GM10266 (cell line): ENCODE data around the gene PRICKLE2.

Experiments used
- DNase-seq: peaks from one replicate; pipeline ENCODE4 v3.0.0; 2012; ENCODE audit errors: extremely low spot score
- TF ChIP-seq, protein P1 (sequence below): IDR thresholded peaks from 2 replicates; pipeline ENCODE4 v1.5.1; 2012; ENCODE audit warnings: mild to moderate bottlenecking, low read depth; ENCODE audit not compliant: control insufficient read depth, insufficient read depth; ENCODE audit errors: missing control alignments

The PRICKLE2 gene

DNA sequence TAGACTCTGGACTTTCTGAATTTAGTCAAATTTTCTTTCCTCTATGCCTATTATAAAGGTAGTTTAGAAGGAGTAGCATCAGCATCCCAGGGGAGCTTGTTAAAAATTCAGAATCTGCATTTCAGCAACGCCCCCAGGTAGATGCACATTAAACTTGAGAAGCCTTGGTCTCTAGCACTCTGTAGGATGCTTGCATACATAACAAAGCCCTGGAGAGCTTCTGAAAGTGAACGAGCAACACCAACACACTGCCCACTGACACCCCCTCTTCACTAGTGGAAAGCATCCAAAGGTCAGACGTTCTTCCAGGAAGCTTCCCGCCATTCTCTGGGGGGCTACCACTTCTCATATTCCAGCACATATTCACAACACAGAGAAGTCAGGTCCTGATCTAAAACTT lies 6.5 kb downstream of the PRICKLE2 start:
- TF ChIP-seq, protein P1, sequence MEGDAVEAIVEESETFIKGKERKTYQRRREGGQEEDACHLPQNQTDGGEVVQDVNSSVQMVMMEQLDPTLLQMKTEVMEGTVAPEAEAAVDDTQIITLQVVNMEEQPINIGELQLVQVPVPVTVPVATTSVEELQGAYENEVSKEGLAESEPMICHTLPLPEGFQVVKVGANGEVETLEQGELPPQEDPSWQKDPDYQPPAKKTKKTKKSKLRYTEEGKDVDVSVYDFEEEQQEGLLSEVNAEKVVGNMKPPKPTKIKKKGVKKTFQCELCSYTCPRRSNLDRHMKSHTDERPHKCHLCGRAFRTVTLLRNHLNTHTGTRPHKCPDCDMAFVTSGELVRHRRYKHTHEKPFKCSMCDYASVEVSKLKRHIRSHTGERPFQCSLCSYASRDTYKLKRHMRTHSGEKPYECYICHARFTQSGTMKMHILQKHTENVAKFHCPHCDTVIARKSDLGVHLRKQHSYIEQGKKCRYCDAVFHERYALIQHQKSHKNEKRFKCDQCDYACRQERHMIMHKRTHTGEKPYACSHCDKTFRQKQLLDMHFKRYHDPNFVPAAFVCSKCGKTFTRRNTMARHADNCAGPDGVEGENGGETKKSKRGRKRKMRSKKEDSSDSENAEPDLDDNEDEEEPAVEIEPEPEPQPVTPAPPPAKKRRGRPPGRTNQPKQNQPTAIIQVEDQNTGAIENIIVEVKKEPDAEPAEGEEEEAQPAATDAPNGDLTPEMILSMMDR: no peak
- DNase-seq: no peak

DNA sequence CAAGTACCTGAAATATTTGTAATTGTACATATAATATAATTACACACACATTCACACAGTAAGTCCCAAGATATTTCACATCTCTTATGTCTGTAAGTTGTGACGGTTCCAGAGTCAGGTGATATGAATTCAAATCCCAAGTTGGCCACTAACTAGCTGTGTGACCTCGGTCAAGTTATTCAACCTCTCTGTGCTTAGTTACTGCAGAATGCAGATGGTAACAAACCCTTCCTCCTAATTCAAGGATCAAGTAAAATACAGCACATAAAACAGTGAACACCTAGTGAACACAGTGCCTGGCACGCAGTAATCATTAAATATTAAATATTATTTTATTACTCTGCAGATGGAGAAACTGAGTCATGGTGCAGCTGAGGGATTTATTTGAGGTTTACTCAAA lies 6.9 kb downstream of the PRICKLE2 start:
- TF ChIP-seq, protein P1: no peak
- DNase-seq: no peak

DNA sequence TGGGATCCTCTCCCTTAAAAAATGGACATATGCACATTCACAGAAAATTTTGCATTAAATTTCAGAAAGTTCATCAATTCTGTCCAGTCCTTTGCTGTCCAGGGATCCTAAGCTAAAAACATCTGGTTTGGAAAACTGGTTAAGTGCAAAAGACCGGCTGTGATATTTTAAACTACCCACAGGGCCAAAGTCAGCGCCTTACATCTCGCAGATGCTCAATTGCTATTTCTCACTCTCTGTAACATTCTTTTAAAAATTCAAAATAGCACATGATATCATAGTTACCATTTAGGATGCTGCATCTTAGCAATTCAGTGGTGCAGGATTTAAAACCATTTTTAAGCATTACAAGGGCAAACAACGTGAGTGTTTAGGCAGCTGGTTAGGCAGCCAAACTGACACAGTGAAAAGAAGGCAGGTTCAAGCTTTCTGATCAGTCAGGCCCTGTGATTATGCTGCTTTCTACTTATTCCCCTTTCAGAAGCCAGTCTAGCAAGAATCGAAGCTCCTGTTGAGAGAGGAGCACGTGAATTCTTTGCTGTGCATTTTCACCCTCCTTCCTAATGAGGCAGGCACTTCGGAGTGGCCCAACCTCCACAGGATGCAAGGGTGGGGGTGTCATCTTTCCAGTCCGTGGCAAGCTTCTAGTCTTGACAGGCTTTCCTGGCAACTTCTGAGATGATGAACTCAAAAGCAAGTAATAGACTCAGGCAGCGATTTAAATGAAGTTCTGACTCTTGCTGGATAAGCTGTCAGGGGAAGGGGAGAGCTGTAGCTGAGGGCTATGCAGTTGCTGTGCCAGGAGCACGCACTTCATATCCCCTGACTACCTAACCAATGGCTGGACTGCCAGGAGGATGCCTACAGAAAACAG lies 8.8 kb downstream of the PRICKLE2 start:
- no peak for DNase-seq
- TF ChIP-seq, protein P1: no peak

DNA sequence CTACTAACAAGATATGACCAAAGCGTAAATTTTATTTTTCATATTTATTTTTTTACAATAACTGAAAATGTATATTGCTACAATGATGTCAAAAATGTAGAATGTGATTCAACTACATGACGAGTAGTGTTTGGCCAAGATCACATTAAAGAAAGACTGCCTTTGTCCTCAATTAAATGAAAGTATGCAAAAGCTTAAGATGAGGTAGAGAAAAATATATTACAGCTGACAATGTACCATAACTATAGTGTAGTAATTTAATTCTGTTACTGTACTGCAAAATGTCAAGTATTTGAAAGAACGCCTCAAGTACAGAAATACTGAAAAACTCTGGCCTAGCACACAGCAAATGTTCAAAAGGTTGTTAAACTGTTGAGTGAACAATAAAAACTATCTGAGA lies 9.7 kb downstream of the PRICKLE2 start:
- DNase-seq: no peak
- TF ChIP-seq, protein P1: no peak

DNA sequence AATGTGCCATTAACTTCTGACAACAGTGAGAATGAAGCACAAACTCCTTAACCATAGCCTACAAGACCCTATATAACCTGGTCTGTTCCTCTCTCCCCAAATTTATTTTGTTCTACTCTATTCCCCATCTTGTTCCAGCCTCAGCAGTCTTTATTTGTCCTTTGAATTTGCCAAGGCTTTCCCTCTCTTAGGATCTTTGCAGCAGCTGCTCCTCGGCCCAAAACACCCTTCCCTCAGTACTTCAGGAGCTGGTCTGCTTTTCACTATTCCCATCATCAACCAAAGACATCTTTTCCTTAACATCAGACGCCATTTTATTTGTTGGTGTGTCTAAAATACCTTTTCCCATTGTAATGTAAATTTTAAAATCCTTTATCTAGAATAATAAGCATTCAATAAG lies 10.2 kb downstream of the PRICKLE2 start:
- TF ChIP-seq, protein P1: no peak
- DNase-seq: no peak

DNA sequence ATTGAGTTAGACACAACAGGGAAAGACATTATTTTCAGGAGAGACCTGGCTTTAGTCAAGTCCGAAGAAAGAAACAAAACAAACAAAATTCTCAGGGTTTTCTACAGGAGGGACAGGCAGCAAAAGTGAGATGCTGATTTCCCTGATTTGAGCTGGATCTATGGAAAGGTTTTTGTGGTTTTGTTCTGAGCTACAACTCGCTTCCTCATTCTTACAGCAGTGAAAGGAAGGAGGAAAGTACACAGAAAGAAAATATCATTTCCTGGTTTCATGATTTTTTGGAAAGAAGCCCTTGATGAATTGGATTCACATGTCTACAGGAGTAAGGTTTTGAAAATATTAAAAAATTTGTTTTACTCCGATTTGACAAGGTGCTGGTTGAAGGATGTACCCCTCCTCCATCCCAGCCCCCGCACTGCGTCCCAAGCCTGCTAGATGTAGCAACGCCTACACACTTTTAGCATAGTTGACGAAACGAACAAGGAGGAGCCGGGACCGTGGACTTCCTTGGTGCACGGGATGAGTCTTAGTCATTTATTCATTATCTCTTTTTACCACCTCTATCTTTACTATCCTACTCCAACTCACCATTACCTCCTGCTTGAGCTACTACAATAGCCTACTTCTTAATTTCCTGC lies 10.8 kb downstream of the PRICKLE2 start:
- DNase-seq: no peak
- TF ChIP-seq, protein P1: no peak

DNA sequence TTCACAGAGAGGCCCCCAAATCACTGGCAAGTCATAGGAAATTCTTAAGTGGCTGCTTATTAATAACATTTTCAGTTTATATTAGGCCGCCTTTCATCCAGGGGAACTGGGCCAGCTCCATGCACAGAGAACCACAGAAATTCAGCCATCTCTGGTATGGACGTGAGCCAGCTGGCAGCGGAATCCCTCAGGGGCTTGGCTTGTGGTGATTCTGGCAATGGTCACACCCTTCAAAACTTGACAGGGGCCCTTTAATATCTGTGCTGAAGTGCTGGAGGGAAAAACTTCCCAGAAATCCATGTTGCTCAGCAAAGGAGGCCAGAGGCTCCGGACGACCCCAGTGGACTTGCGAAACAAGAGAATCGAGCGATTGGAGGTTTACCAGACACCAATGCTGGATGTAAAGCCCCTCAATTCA lies 11.3 kb downstream of the PRICKLE2 start:
- DNase-seq: no peak
- TF ChIP-seq, protein P1: no peak
